ENCODE measurements around the gene UBE2E2.

UBE2E2 gene

GRCh38 chr3:23546181-23546580, 343.1 kb downstream of the UBE2E2 start:
- DNase-seq (ENCODE audit: low spot score): no peak

GRCh38 chr3:23547905-23548650, 345.0 kb downstream of the UBE2E2 start:
- no peak for DNase-seq (ENCODE audit: low spot score)

- no peak for DNase-seq (ENCODE audit: low spot score)
Observed at GRCh38 chr3:23548706-23549105, 345.6 kb downstream of the UBE2E2 start.

GRCh38 chr3:23549148-23549910, 346.2 kb downstream of the UBE2E2 start:
- peak; percentile 46 for DNase-seq (ENCODE audit: low spot score)

GRCh38 chr3:23550402-23550801, 347.3 kb downstream of the UBE2E2 start:
- no peak for DNase-seq (ENCODE audit: low spot score)

- DNase-seq (ENCODE audit: low spot score): no peak
Observed at GRCh38 chr3:23552506-23552905, 349.4 kb downstream of the UBE2E2 start.

GRCh38 chr3:23553353-23553752, 350.2 kb downstream of the UBE2E2 start:
- DNase-seq (ENCODE audit: low spot score): peak; percentile 13

GRCh38 chr3:23565041-23565775, 362.1 kb downstream of the UBE2E2 start:
- DNase-seq (ENCODE audit: low spot score): no peak

- no peak for DNase-seq (ENCODE audit: low spot score)
Observed at GRCh38 chr3:23566499-23566898, 363.4 kb downstream of the UBE2E2 start.

GRCh38 chr3:23567917-23568316, 364.8 kb downstream of the UBE2E2 start:
- peak; percentile 64 for DNase-seq (ENCODE audit: low spot score)

GRCh38 chr3:23573827-23574226, 370.7 kb downstream of the UBE2E2 start:
- DNase-seq (ENCODE audit: low spot score): no peak

- no peak for DNase-seq (ENCODE audit: low spot score)
Observed at GRCh38 chr3:23574822-23575315, 371.7 kb downstream of the UBE2E2 start.

- DNase-seq (ENCODE audit: low spot score): no peak
Observed at GRCh38 chr3:23575697-23576096, 372.6 kb downstream of the UBE2E2 start.

GRCh38 chr3:23576379-23576959, 373.3 kb downstream of the UBE2E2 start:
- DNase-seq (ENCODE audit: low spot score): peak; percentile 28

GRCh38 chr3:23580096-23580713, 377.1 kb downstream of the UBE2E2 start:
- peak; percentile 23 for DNase-seq (ENCODE audit: low spot score)

GRCh38 chr3:23583980-23584740, 381.0 kb downstream of the UBE2E2 start:
- no peak for DNase-seq (ENCODE audit: low spot score)

- DNase-seq (ENCODE audit: low spot score): no peak
Observed at GRCh38 chr3:23587513-23587912, 384.4 kb downstream of the UBE2E2 start.

GRCh38 chr3:23588547-23588946, 385.4 kb downstream of the UBE2E2 start:
- no peak for DNase-seq (ENCODE audit: low spot score)

GRCh38 chr3:23589602-23590001, 386.5 kb downstream of the UBE2E2 start:
- DNase-seq (ENCODE audit: low spot score): no peak

- DNase-seq (ENCODE audit: low spot score): no peak
Observed at GRCh38 chr3:23590424-23591273, 387.5 kb downstream of the UBE2E2 start.

Measured in SW480 (cell line).